HepG2 (cell line): ENCODE data around the gene FGGY. TPM values are rescaled to one million over a fixed set of nuclear protein-coding genes. Genes with fewer than 3 reads are reported as not detected.

ENCODE experiments used
- ATAC-seq: fragments of 200-7000 bp; cut with Tn5 transposase; 3 replicates; pipeline ENCODE4 v1.9.1; 2020; ENCODE audit warnings: mild to moderate bottlenecking, moderate library complexity
- BruUV-seq: library from RNA; stranded (reverse); fragments of 400-500 nt; replicated peaks from 2 replicates; lab custom pipeline; 2021; lab: Mats Ljungman, UMichigan
- CTCF ChIA-PET: fragments of 300-600 bp; formaldehyde crosslinking; extraction: SDS; loops from one replicate; lab custom pipeline; 2021; ENCODE audit warnings: low total read pairs, inconsistent platforms, low intra/inter-chr PET ratio; lab: Yijun Ruan, JAX
- POLR2A ChIA-PET: fragments of 350-600 bp; sonication (Branson Sonifier 250); formaldehyde crosslinking; loops from one replicate; lab custom pipeline; 2020; ENCODE audit warnings: antibody characterized with exemption, inconsistent platforms; lab: Yijun Ruan, JAX
- DNase-seq: peaks from one replicate; pipeline ENCODE4 v3.0.0-alpha.2; 2015; ENCODE audit warnings: low spot score
- FAIRE-seq: peaks from 3 replicates; lab custom pipeline; 2011; peaks lifted over from hg19 to GRCh38; lab: Jason Lieb, UNC
- H2AFZ ChIP-seq: one replicate; pipeline ENCODE4 v1.6.1; 2011; ENCODE audit warnings: low read length, inconsistent platforms
- H3K27ac ChIP-seq: fragments of 300-600 bp; 3 replicates; pipeline ENCODE4 v1.8.0; 2011; ENCODE audit warnings: mixed run types, mild to moderate bottlenecking, mixed read lengths, low read length, inconsistent platforms; ENCODE audit not compliant: insufficient read depth; ENCODE audit errors: extremely low read length
- H3K27me3 ChIP-seq, 2 experiments: fragments of 200-600 bp in 1 of 2; 2 replicates in 1 of 2; 3 replicates in 1 of 2; pipeline versions ENCODE4 v1.6.0 to v1.8.0; 2011; ENCODE audit warnings: low read length in 2 of 2, mild to moderate bottlenecking in 2 of 2, moderate library complexity in 2 of 2, inconsistent platforms in 1 of 2; ENCODE audit not compliant: insufficient read depth in 2 of 2, control insufficient read depth in 1 of 2
- H3K36me3 ChIP-seq, 2 experiments: fragments of 200-600 bp in 1 of 2; replicated peaks in 1 of 2; 2 replicates in 1 of 2; 3 replicates in 1 of 2; pipeline versions ENCODE4 v1.5.1 to v1.8.0; 2011; ENCODE audit warnings: low read length in 2 of 2, inconsistent platforms in 1 of 2; ENCODE audit not compliant: insufficient read depth in 2 of 2, control insufficient read depth in 1 of 2
- H3K4me1 ChIP-seq: 2 replicates; pipeline ENCODE4 v1.5.1; 2012; ENCODE audit warnings: low read length, inconsistent platforms; ENCODE audit not compliant: insufficient read depth
- H3K4me2 ChIP-seq: 2 replicates; pipeline ENCODE4 v1.6.0; 2011; ENCODE audit warnings: low read depth, low read length, inconsistent platforms
- H3K4me3 ChIP-seq, 3 experiments: fragments of 200-600 bp in 1 of 3; sonication (generic), shearing (Covaris generic) in 1 of 3; replicated peaks in 1 of 3; 2 replicates each; pipeline ENCODE4 v1.5.1; 2011 to 2016; ENCODE audit warnings: low read length in 3 of 3, inconsistent platforms in 2 of 3, low read depth in 2 of 3, mild to moderate bottlenecking in 2 of 3, control low read depth in 1 of 3, mixed read lengths in 1 of 3; ENCODE audit not compliant: insufficient read depth in 1 of 3
- H3K79me2 ChIP-seq: one replicate; pipeline ENCODE4 v1.6.1; 2011; ENCODE audit warnings: low read length, inconsistent platforms; ENCODE audit not compliant: insufficient read depth
- H3K9ac ChIP-seq: 2 replicates; pipeline ENCODE4 v1.6.0; 2011; ENCODE audit warnings: mild to moderate bottlenecking, low read depth, low read length, inconsistent platforms; ENCODE audit not compliant: insufficient read depth
- H3K9me3 ChIP-seq: 2 replicates; pipeline ENCODE4 v1.5.1; 2012; ENCODE audit warnings: mild to moderate bottlenecking, low read length
- H4K20me1 ChIP-seq: 2 replicates; pipeline ENCODE4 v1.6.0; 2011; ENCODE audit warnings: inconsistent platforms, mild to moderate bottlenecking, low read length, moderate library complexity; ENCODE audit not compliant: insufficient read depth
- DNMT1 ChIP-seq: sonication (generic); formaldehyde crosslinking; IDR thresholded peaks from 2 replicates; pipeline ENCODE4 v1.5.1; 2020; ENCODE audit warnings: mild to moderate bottlenecking, missing genetic modification reagents
- ETV6 ChIP-seq: sonication (generic); formaldehyde crosslinking; conservative IDR thresholded peaks from 2 replicates; pipeline ENCODE4 v1.4.0; 2020; ENCODE audit warnings: missing genetic modification reagents
- FOXJ3 ChIP-seq: sonication (generic); formaldehyde crosslinking; IDR thresholded peaks from 2 replicates; pipeline ENCODE4 v1.4.0; 2020; ENCODE audit warnings: missing genetic modification reagents, mild to moderate bottlenecking, borderline replicate concordance
- FOXK2 ChIP-seq: fragments of 450-650 bp; IDR thresholded peaks from 2 replicates; pipeline ENCODE4 v1.6.1; 2016
- NCOA2 ChIP-seq: sonication (generic); formaldehyde crosslinking; IDR thresholded peaks from 2 replicates; pipeline ENCODE4 v1.8.0; 2022; ENCODE audit warnings: inconsistent platforms
- POGZ ChIP-seq: sonication (generic); formaldehyde crosslinking; IDR thresholded peaks from 2 replicates; pipeline ENCODE4 v1.4.0; 2020; ENCODE audit warnings: mild to moderate bottlenecking, missing genetic modification reagents
- RBM22 ChIP-seq: fragments of 200-400 bp; formaldehyde crosslinking; optimal IDR thresholded peaks from 2 replicates; pipeline ENCODE3; 2017; ENCODE audit warnings: mild to moderate bottlenecking, low read length, moderate library complexity
- RFX1 ChIP-seq: fragments of 450-650 bp; IDR thresholded peaks from 2 replicates; pipeline ENCODE4 v1.6.1; 2017
- SMAD3 ChIP-seq: sonication (generic); formaldehyde crosslinking; IDR thresholded peaks from 2 replicates; pipeline ENCODE4 v1.4.0; 2020; ENCODE audit warnings: missing genetic modification reagents
- SP140L ChIP-seq: sonication (generic); formaldehyde crosslinking; IDR thresholded peaks from 2 replicates; pipeline ENCODE4 v1.4.0; 2020; ENCODE audit warnings: missing genetic modification reagents, borderline replicate concordance
- ZBTB1 ChIP-seq: sonication (generic); formaldehyde crosslinking; IDR thresholded peaks from 2 replicates; pipeline ENCODE4 v1.4.0; 2020; ENCODE audit warnings: missing genetic modification reagents, borderline replicate concordance
- ZMYM2 ChIP-seq: sonication (generic); formaldehyde crosslinking; IDR thresholded peaks from 2 replicates; pipeline ENCODE4 v1.8.0; 2022; ENCODE audit warnings: mild to moderate bottlenecking, missing genetic modification reagents
- ZNF234 ChIP-seq: sonication (generic); formaldehyde crosslinking; conservative IDR thresholded peaks from 2 replicates; pipeline ENCODE4 v1.5.1; 2020; ENCODE audit warnings: mild to moderate bottlenecking, missing genetic modification reagents
- ZNF383 ChIP-seq: sonication (generic); formaldehyde crosslinking; IDR thresholded peaks from 2 replicates; pipeline ENCODE4 v1.4.0; 2020; ENCODE audit warnings: missing genetic modification reagents, mild to moderate bottlenecking, borderline replicate concordance
- ZNF446 ChIP-seq: sonication (generic); formaldehyde crosslinking; IDR thresholded peaks from 2 replicates; pipeline ENCODE4 v1.5.0; 2020; ENCODE audit warnings: mild to moderate bottlenecking, missing genetic modification reagents
- WGBS: methylation state at CpG from one replicate; pipeline ENCODE4 v1.1.6; 2017; ENCODE audit warnings: low lambda C conversion rate; 5-methylcytosine and 5-hydroxymethylcytosine counted together
- in situ Hi-C: cut with HindIII; loops from 2 replicates; pipeline ENCODE4 v1.10.0; 2017; ENCODE audit warnings: low pct_unique_long_range_greater_than_20kb; ENCODE audit not compliant: extremely low pct_ligation_motif_present
- intact Hi-C: fragments of 100-400 bp; cut with micrococcal nuclease; formaldehyde crosslinking; loops from one replicate; pipeline ENCODE4 v1.10.0; 2022; ENCODE audit not compliant: unreplicated experiment
- polyA plus RNA-seq, 8 experiments: library from polyadenylated mRNA; depleted of rRNA in 3 of 8; stranded (reverse) in 7 of 8; unstranded in 1 of 8; fragments of >200 nt; fragmentation: Illumina TruSeq in 4 of 8; extraction: Trizol in 4 of 8; gene quantifications; 2 replicates each; pipeline versions ENCODE4 v1.2.1 to v1.2.3, GENCODE V29; 2011 to 2016; ENCODE audit warnings: low read depth in 4 of 8, missing spikeins in 1 of 8, mixed read lengths in 1 of 8; ENCODE audit not compliant: insufficient read depth in 1 of 8
- total RNA-seq, 5 experiments: library from RNA; depleted of rRNA; stranded (reverse); fragments of >200 nt; fragmentation: Illumina TruSeq; extraction: Trizol; gene quantifications; 2 replicates each; pipeline ENCODE4 v1.2.3, GENCODE V29; 2016; ENCODE audit warnings: low read depth in 1 of 5
- TF ChIP-seq, protein P1 (sequence below): IDR thresholded peaks from 2 replicates; pipeline ENCODE4 v1.6.1; 2016
- TF ChIP-seq, protein P2 (sequence below): sonication (generic); formaldehyde crosslinking; IDR thresholded peaks from 2 replicates; pipeline ENCODE4 v1.4.0; 2020; ENCODE audit warnings: missing genetic modification reagents, borderline replicate concordance

The FGGY gene
- total and polyA plus RNA-seq, 2 of the 13 experiments (the other 11 are each of a cell fraction or from before 2014, with no cell fraction given) = 15.7 to 27.5 TPM

DNA sequence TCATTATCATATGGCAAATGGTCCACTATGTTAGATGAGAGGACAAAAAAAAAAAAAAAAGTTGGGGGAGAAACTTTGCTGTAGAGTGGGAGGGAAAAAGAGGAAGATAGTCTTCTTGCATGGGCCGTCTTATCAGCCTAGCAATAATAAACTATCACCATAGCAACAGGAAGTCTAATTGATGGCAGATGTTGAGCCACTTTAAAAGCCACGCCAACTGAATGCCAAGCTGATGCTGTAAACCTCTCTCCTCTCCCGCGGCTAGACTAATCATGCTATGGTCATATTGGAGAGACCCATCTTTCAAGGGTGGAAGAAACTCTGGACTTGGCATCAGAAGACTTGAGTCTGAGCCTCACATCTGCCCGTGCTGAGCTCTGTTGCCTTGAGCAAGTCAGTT, 395.7 kb downstream of the FGGY start:
- intact Hi-C loops (loop anchor here (10.0 kb wide), 1 partner anchor 908 kb away; the partner anchor contains the start of gene JUN), in situ Hi-C loops (loop anchor here (10.0 kb wide), 1 partner anchor 398 kb away; the partner anchor contains the start of gene FGGY)
- no peak for DNase-seq
- TF ChIP-seq RBM22 (no peak), RFX1 (peak; percentile 21; the same call in 1 of the 2 replicates)
- Histone ChIP-seq H3K9ac (no peak overlapping the region), H4K20me1 (no peaks in the 10 kb centered on the region), H3K36me3 (no peaks in the 10 kb centered on the region), H3K4me2 (no peak overlapping the region), H3K27ac (no peak overlapping the region), H3K79me2 (no peaks in the 10 kb centered on the region), H3K9me3 (no peaks in the 10 kb centered on the region), H3K4me1 (peaks cover 27% of the 10 kb centered on the region), H3K4me3 (no peak overlapping the region), H3K27me3 (no peaks in the 10 kb centered on the region), H2AFZ (no peak overlapping the region)
- over 99% methylated on average over 5 of the region's 5 CpGs for WGBS
- ChIA-PET POLR2A (no interaction called here), CTCF (no interaction called here)
- no peak for FAIRE-seq
- BruUV-seq = no TSS peak
- no peak for ATAC-seq

DNA sequence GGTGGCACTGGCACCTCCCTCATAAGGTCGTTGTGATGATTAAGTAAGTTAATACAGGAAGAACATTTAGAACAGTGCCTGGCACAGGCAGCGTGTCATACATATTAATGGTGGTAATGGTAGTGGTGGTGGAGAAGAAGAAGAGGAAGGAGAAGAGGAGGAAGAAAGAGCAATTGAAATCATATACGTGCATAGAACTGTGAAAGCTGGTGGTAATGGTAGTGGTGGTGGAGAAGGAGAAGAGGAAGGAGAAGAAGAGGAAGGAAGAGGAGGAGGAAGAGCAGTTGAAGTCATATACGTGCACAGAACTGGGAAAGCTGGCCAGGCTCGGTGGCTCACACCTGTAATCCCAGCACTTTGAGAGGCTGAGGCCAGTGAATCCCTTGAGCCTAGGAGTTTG, 396.5 kb downstream of the FGGY start:
- no TSS peak for BruUV-seq
- Histone ChIP-seq H3K4me1 (peaks cover 36% of the 10 kb centered on the region), H3K4me3 (no peak overlapping the region), H4K20me1 (no peaks in the 10 kb centered on the region), H3K27ac (no peak overlapping the region), H3K79me2 (no peaks in the 10 kb centered on the region)
- FAIRE-seq (no peak), ATAC-seq (no peak)
- POLR2A ChIA-PET = no interaction called here
- intact Hi-C loops = loop anchor here (10.0 kb wide), 1 partner anchor 909 kb away; the partner anchor contains the start of gene JUN
- in situ Hi-C loops = loop anchor here (10.0 kb wide), 1 partner anchor 399 kb away; the partner anchor contains the start of gene FGGY
- 94% methylated on average over 5 of the region's 5 CpGs for WGBS
- TF ChIP-seq SMAD3 (CRISPR knock-in tag) = no peak
- TF ChIP-seq, protein P1, sequence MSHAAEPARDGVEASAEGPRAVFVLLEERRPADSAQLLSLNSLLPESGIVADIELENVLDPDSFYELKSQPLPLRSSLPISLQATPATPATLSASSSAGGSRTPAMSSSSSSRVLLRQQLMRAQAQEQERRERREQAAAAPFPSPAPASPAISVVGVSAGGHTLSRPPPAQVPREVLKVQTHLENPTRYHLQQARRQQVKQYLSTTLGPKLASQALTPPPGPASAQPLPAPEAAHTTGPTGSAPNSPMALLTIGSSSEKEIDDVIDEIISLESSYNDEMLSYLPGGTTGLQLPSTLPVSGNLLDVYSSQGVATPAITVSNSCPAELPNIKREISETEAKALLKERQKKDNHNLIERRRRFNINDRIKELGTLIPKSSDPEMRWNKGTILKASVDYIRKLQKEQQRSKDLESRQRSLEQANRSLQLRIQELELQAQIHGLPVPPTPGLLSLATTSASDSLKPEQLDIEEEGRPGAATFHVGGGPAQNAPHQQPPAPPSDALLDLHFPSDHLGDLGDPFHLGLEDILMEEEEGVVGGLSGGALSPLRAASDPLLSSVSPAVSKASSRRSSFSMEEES (CRISPR knock-in tag) = no peak
- TF ChIP-seq DNMT1 (CRISPR knock-in tag) = no peak
- no peak for TF ChIP-seq ZNF383 (CRISPR knock-in tag)
- TF ChIP-seq FOXJ3 (CRISPR knock-in tag) = no peak
- no peak for TF ChIP-seq ETV6 (CRISPR knock-in tag)
- TF ChIP-seq NCOA2 = no peak
- TF ChIP-seq FOXK2 = no peak
- no peak for TF ChIP-seq ZBTB1 (CRISPR knock-in tag)
- no peak for TF ChIP-seq ZNF234 (CRISPR knock-in tag)
- no peak for TF ChIP-seq POGZ (CRISPR knock-in tag)
- no peak for TF ChIP-seq SP140L (CRISPR knock-in tag)
- TF ChIP-seq ZNF446 (CRISPR knock-in tag) = no peak
- TF ChIP-seq, protein P2, sequence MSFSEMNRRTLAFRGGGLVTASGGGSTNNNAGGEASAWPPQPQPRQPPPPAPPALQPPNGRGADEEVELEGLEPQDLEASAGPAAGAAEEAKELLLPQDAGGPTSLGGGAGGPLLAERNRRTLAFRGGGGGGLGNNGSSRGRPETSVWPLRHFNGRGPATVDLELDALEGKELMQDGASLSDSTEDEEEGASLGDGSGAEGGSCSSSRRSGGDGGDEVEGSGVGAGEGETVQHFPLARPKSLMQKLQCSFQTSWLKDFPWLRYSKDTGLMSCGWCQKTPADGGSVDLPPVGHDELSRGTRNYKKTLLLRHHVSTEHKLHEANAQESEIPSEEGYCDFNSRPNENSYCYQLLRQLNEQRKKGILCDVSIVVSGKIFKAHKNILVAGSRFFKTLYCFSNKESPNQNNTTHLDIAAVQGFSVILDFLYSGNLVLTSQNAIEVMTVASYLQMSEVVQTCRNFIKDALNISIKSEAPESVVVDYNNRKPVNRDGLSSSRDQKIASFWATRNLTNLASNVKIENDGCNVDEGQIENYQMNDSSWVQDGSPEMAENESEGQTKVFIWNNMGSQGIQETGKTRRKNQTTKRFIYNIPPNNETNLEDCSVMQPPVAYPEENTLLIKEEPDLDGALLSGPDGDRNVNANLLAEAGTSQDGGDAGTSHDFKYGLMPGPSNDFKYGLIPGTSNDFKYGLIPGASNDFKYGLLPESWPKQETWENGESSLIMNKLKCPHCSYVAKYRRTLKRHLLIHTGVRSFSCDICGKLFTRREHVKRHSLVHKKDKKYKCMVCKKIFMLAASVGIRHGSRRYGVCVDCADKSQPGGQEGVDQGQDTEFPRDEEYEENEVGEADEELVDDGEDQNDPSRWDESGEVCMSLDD = no peak
- TF ChIP-seq ZMYM2 = no peak
- TF ChIP-seq, all 625 proteins: peak for 0
- DNase-seq = no peak
- Histone ChIP-seq H3K27me3 (no peaks in the 10 kb centered on the region), H3K4me2 (no peak overlapping the region), H3K9me3 (no peaks in the 10 kb centered on the region), H3K36me3 (no peaks in the 10 kb centered on the region), H2AFZ (no peak overlapping the region), H3K9ac (no peak overlapping the region)
- CTCF ChIA-PET = no interaction called here
